Measurements from ENCODE around the gene GMDS. TPM values are rescaled to one million over a fixed set of nuclear protein-coding genes. Genes with fewer than 3 reads are reported as not detected.
A peak's percentile ranks its signal among the peaks of the same experiment; 100 is the strongest.

The GMDS gene
- polyA plus RNA-seq, 1 donor: 8.2 TPM

GRCh38 chr6:1890071-1890470 is 355.3 kb downstream of the GMDS start:
- DNase-seq: no peak

- no peak for DNase-seq
These were observed 359.8 kb downstream of the GMDS start for GRCh38 chr6:1885576-1886011.

- DNase-seq: no peak
These were observed 361.1 kb downstream of the GMDS start for GRCh38 chr6:1884313-1884712.

DNA sequence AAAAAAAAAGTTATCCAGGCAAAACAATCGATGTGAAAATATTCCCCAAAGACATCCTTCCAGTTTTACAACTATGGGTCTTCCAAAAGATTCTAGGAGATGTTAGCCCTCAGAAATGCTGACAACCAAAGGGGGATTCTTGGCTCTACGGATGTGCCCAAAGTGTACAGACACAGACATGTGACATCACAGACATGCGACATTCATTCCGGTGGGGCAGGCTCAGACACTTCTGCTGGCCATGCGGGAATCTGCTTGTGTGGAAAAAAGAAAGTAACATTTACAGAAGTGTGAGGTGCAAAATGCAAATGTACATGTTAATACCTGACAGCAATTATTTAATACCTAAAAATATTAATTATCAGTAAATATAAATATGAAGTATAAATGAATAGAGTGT is 367.1 kb downstream of the GMDS start:
- no peak for DNase-seq

- DNase-seq: no peak
These were observed 371.6 kb downstream of the GMDS start for GRCh38 chr6:1873781-1874180.

- DNase-seq: peak; percentile 34
These were observed 372.7 kb downstream of the GMDS start for GRCh38 chr6:1872649-1873131.

DNA sequence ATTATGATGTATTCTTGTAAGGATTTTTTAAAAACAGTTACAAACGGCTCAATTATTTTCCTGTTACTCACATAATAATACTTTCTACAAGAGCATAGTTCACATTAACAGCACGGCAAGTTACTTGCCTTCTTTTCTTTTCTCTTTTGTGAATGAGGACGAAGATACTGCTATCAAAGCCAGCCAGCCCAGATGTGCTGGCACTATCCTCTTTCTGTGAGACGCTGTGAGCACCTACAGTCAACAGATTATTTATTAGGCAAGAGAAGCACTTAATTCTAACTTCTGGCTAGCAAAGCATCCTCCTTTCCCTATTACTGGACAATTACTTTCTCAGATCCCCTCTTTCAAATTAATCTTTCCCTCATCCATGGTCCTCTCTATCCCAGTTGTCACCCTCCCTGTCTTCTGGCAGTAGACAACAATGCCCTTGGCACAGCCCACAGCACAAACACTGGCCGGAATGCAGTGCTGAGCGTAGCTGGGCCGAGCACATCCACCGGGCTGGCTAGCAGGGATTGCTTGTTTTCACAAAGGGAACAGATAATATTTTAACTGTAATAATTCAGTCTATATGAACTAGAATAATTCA is 373.6 kb downstream of the GMDS start:
- DNase-seq: no peak

GRCh38 chr6:1870932-1871331 is 374.5 kb downstream of the GMDS start:
- no peak for DNase-seq

GRCh38 chr6:1870251-1870650 is 375.2 kb downstream of the GMDS start:
- DNase-seq: no peak

DNA sequence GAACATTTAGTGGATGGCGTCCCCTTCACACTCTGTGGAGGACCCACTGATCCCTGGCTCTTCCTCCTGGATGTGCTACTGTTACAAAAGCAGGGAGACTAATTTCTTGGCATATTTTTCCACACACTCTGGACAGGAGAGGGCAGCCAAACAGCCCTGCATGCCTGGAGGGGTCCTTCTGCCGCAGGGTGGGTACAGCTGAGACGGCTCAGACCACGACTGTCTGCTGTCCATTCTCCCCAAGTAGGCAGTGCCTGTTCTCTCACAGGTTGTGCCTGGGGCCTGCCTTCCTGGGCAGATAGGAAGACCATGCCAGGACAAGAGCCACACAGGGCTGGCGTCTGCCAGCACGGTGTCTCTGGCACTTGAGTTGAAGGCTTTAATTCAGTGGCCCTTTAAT is 375.6 kb downstream of the GMDS start:
- DNase-seq: no peak

DNA sequence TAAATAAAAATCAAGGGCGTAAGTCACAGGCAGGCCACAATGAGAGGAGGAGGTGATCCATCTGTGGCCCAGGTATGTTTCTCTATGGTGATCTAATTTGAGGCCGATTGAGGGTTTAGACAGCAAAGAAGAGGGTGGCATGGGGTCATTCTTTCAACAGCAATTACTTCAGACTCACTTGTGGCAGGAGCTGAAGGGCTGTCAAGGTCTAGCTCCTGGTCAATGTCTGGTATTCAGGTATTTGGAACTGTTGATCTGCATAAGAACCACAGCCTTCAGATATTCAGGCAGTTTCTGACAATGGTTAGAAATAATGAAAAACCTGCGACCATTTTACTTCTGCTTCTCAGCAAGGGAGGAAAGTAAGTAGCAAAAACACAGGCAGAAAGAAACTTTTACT is 376.1 kb downstream of the GMDS start:
- DNase-seq: no peak

GRCh38 chr6:1868561-1869261 is 376.7 kb downstream of the GMDS start:
- no peak for DNase-seq

- no peak for DNase-seq
These were observed 378.2 kb downstream of the GMDS start for GRCh38 chr6:1867197-1867596.

DNA sequence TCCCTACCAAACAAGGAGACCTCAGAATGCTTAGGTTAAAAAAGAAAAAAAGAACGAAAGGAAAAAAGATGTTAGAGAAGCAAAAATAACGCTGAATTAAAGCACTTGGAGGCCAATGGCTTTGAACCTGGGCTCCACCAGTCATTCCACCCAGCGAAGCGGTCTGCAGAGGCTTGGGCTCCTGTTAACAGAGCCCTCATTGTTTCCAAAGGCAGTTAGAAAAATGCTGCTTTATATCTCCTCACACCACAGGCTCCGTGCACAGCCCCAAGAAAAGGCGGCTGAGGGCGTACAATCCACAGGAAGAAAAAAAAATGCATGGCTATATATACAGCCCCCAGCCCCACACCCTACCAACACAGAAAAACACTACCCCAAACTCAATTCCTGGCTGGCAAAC is 379.8 kb downstream of the GMDS start:
- DNase-seq: no peak

DNA sequence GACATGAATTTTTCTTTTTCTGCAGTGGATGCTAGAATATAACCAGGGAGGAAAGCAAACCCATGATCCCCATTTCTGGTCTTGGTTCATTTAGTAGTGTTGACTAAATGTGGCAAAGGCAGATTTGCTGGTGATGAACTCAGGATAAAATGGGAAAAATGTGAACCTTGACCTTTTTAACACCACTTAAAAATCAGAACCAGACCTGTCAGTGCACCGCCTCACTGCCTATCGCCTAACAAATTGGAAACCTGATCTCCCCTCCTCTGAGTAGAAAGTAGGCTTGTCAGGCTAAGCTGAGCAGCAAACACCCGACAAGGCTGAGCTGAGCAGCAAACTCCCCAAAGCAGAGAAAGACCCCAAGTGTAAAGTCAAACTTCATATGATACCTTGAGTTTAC is 380.9 kb downstream of the GMDS start:
- DNase-seq: no peak

- no peak for DNase-seq
These were observed 383.0 kb downstream of the GMDS start for GRCh38 chr6:1862411-1862810.

DNA sequence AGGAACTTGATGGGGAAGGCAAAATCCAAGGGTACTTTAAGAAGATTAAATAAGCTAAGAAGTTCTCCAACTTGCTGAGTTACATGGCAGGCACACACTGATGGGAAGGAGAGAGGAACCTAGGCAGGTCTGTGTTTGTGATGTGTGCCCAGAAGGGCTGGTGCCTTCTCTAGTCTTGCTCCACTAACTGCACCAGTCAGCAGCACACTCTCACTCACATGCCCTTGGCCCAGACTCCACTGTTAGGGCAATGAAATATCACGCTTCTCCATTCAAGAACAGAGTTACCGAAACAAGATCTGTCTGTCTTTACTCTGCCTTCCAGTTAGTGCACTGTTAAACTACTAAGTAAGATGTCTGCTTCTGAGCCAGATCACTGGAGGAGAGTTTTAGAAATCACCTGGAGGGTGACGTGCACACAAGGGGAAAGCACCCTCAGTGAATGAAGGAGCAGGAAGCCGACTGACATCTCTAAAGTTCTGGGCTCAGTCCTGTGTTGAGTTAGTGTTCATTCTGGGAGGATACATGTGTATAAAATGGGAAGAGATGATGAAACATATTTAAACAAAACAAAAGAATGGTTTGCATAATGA is 384.6 kb downstream of the GMDS start:
- no peak for DNase-seq

DNA sequence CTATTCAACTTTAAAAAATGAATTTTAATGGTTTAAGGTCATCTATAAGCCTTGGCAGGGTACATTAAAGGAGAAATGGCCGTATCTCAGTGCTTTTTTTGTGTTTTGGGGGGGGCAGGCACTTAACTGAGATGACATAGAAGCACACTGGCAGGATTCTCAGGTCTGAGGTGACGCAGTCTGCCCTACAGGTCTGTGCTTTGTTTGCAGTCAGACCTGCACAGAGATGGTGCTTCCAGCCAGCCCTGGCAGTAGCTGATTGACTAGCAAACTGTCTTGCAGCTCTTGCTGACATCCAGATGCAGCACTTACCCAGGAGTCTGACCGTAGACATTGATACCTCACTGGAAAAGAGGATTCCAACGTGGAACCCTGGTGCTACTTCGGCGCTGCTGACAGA is 386.5 kb downstream of the GMDS start:
- no peak for DNase-seq

- peak; percentile 72 for DNase-seq
These were observed 387.2 kb downstream of the GMDS start for GRCh38 chr6:1858196-1858595.

DNA sequence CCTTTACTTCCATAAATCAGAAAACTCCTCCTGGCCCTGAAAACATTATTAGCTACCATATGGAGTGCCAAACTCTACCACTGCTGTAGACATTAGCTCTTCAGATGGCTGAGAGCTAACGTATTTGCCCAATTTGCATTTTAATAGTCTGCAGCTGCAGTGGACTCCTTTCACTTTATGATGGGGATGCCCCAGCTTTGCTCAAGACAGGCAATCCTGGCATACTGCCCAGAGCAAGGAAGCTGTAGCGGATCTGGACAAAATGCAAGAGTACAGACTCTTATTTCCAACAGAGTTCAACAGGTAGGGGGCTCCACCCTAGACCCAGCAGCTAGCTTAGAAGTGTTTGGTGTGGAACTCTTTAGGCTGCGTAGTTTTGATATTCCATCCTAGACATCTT is 389.0 kb downstream of the GMDS start:
- no peak for DNase-seq

DNA sequence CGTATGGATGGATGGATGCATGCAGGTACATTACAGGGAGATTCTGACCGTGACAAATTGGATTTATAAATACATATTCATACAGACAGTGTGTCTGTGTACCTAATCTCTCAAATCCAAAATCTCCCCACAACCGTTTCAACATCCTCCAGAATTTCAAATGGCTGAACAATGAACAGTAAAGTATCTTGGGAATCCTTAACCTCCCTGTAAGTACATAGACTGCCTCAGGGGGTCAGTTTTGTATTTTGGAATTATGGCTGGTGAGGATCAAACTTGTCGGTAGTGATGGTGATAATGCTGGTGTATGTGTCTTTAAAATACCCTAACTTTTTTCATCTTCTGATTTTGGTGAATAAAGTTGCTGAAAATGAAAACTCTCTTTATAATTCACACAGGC is 389.5 kb downstream of the GMDS start:
- DNase-seq: no peak

DNA sequence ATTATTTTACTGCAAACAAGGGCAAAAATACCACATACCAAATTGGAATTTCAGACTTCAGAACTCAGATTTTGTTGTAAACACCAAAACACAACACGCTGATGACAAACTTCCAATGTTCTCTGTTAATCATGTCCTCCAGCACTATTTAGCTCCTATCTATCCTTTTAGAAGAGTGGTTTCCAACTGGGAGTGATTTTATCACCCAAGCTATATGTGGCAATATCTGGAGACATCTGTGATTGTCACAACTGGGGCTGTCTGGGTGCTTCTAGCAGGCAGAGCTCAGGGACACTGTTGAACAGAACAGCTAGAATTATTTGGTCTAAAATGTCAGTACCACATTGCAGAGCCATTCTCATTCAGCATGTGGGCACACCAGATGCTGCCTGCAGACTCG is 391.1 kb downstream of the GMDS start:
- no peak for DNase-seq

- no peak for DNase-seq
These were observed 391.6 kb downstream of the GMDS start for GRCh38 chr6:1853761-1854160.
